HepG2 (cell line): ENCODE data around the gene TRPV2. TPM values are rescaled to one million over a fixed set of nuclear protein-coding genes. Genes with fewer than 3 reads are reported as not detected.
"Not testable (repeated sequence)": the region's sequence is repeated elsewhere in the genome, so short reads cannot be mapped to it uniquely, and the experiment has no call there.

Experiments used
- ATAC-seq: fragments of 200-7000 bp; cut with Tn5 transposase; 3 replicates; pipeline ENCODE4 v1.9.1; 2020; ENCODE audit warnings: mild to moderate bottlenecking, moderate library complexity
- BruUV-seq: library from RNA; stranded (reverse); fragments of 400-500 nt; replicated peaks from 2 replicates; lab custom pipeline; 2021; lab: Mats Ljungman, UMichigan
- CTCF ChIA-PET: fragments of 300-600 bp; formaldehyde crosslinking; extraction: SDS; loops from one replicate; lab custom pipeline; 2021; ENCODE audit warnings: low total read pairs, inconsistent platforms, low intra/inter-chr PET ratio; lab: Yijun Ruan, JAX
- POLR2A ChIA-PET: fragments of 350-600 bp; sonication (Branson Sonifier 250); formaldehyde crosslinking; loops from one replicate; lab custom pipeline; 2020; ENCODE audit warnings: antibody characterized with exemption, inconsistent platforms; lab: Yijun Ruan, JAX
- DNase-seq: peaks from one replicate; pipeline ENCODE4 v3.0.0-alpha.2; 2015; ENCODE audit warnings: low spot score
- FAIRE-seq: peaks from 3 replicates; lab custom pipeline; 2011; peaks lifted over from hg19 to GRCh38; lab: Jason Lieb, UNC
- H2AFZ ChIP-seq: one replicate; pipeline ENCODE4 v1.6.1; 2011; ENCODE audit warnings: low read length, inconsistent platforms
- H3K27ac ChIP-seq: fragments of 300-600 bp; 3 replicates; pipeline ENCODE4 v1.8.0; 2011; ENCODE audit warnings: mixed run types, mild to moderate bottlenecking, mixed read lengths, low read length, inconsistent platforms; ENCODE audit not compliant: insufficient read depth; ENCODE audit errors: extremely low read length
- H3K27me3 ChIP-seq, 2 experiments: fragments of 200-600 bp in 1 of 2; 2 replicates in 1 of 2; 3 replicates in 1 of 2; pipeline versions ENCODE4 v1.6.0 to v1.8.0; 2011; ENCODE audit warnings: low read length in 2 of 2, mild to moderate bottlenecking in 2 of 2, moderate library complexity in 2 of 2, inconsistent platforms in 1 of 2; ENCODE audit not compliant: insufficient read depth in 2 of 2, control insufficient read depth in 1 of 2
- H3K36me3 ChIP-seq, 2 experiments: fragments of 200-600 bp in 1 of 2; replicated peaks in 1 of 2; 2 replicates in 1 of 2; 3 replicates in 1 of 2; pipeline versions ENCODE4 v1.5.1 to v1.8.0; 2011; ENCODE audit warnings: low read length in 2 of 2, inconsistent platforms in 1 of 2; ENCODE audit not compliant: insufficient read depth in 2 of 2, control insufficient read depth in 1 of 2
- H3K4me1 ChIP-seq: 2 replicates; pipeline ENCODE4 v1.5.1; 2012; ENCODE audit warnings: low read length, inconsistent platforms; ENCODE audit not compliant: insufficient read depth
- H3K4me2 ChIP-seq: 2 replicates; pipeline ENCODE4 v1.6.0; 2011; ENCODE audit warnings: low read depth, low read length, inconsistent platforms
- H3K4me3 ChIP-seq, 3 experiments: fragments of 200-600 bp in 1 of 3; sonication (generic), shearing (Covaris generic) in 1 of 3; replicated peaks in 1 of 3; 2 replicates each; pipeline ENCODE4 v1.5.1; 2011 to 2016; ENCODE audit warnings: low read length in 3 of 3, inconsistent platforms in 2 of 3, low read depth in 2 of 3, mild to moderate bottlenecking in 2 of 3, control low read depth in 1 of 3, mixed read lengths in 1 of 3; ENCODE audit not compliant: insufficient read depth in 1 of 3
- H3K79me2 ChIP-seq: one replicate; pipeline ENCODE4 v1.6.1; 2011; ENCODE audit warnings: low read length, inconsistent platforms; ENCODE audit not compliant: insufficient read depth
- H3K9ac ChIP-seq: 2 replicates; pipeline ENCODE4 v1.6.0; 2011; ENCODE audit warnings: mild to moderate bottlenecking, low read depth, low read length, inconsistent platforms; ENCODE audit not compliant: insufficient read depth
- H3K9me3 ChIP-seq: 2 replicates; pipeline ENCODE4 v1.5.1; 2012; ENCODE audit warnings: mild to moderate bottlenecking, low read length
- H4K20me1 ChIP-seq: 2 replicates; pipeline ENCODE4 v1.6.0; 2011; ENCODE audit warnings: inconsistent platforms, mild to moderate bottlenecking, low read length, moderate library complexity; ENCODE audit not compliant: insufficient read depth
- ATF4 ChIP-seq, 2 experiments: fragments of 450-650 bp in 1 of 2; sonication (generic) in 1 of 2; formaldehyde crosslinking; IDR thresholded peaks; 2 replicates each; pipeline versions ENCODE4 v1.5.0 to v1.8.0; 2020 to 2022; ENCODE audit warnings: mild to moderate bottlenecking in 1 of 2, missing genetic modification reagents in 1 of 2
- HNF4G ChIP-seq, 2 experiments: sonication (generic) in 1 of 2; formaldehyde crosslinking in 1 of 2; IDR thresholded peaks; 2 replicates each; pipeline versions ENCODE4 v1.4.0 to v1.6.1; 2011 to 2020; ENCODE audit warnings: borderline replicate concordance in 2 of 2, low read depth in 2 of 2, mild to moderate bottlenecking in 2 of 2, low read length in 1 of 2, missing genetic modification reagents in 1 of 2, moderate library complexity in 1 of 2
- SRF ChIP-seq: IDR thresholded peaks from 2 replicates; pipeline ENCODE4 v1.6.1; 2011; ENCODE audit warnings: mild to moderate bottlenecking, low read depth, low read length, moderate library complexity
- TAF15 ChIP-seq: fragments of 200-400 bp; formaldehyde crosslinking; IDR thresholded peaks from one replicate; pipeline ENCODE4 v1.6.1; 2018; ENCODE audit warnings: mild to moderate bottlenecking, low read depth, low read length; ENCODE audit not compliant: poor library complexity, severe bottlenecking
- ZFP1 ChIP-seq: IDR thresholded peaks from 2 replicates; pipeline ENCODE4 v1.6.1; 2016
- ZNF143 ChIP-seq: sonication (generic); formaldehyde crosslinking; IDR thresholded peaks from 2 replicates; pipeline ENCODE4 v1.4.0; 2020; ENCODE audit warnings: missing genetic modification reagents
- ZNF160 ChIP-seq: sonication (generic); formaldehyde crosslinking; IDR thresholded peaks from 2 replicates; pipeline ENCODE4 v1.8.0; 2022; ENCODE audit warnings: mild to moderate bottlenecking, inconsistent platforms, missing genetic modification reagents
- WGBS: methylation state at CpG from one replicate; pipeline ENCODE4 v1.1.6; 2017; ENCODE audit warnings: low lambda C conversion rate; 5-methylcytosine and 5-hydroxymethylcytosine counted together
- in situ Hi-C: cut with HindIII; loops from 2 replicates; pipeline ENCODE4 v1.10.0; 2017; ENCODE audit warnings: low pct_unique_long_range_greater_than_20kb; ENCODE audit not compliant: extremely low pct_ligation_motif_present
- intact Hi-C: fragments of 100-400 bp; cut with micrococcal nuclease; formaldehyde crosslinking; loops from one replicate; pipeline ENCODE4 v1.10.0; 2022; ENCODE audit not compliant: unreplicated experiment
- polyA plus RNA-seq, 8 experiments: library from polyadenylated mRNA; depleted of rRNA in 3 of 8; stranded (reverse) in 7 of 8; unstranded in 1 of 8; fragments of >200 nt; fragmentation: Illumina TruSeq in 4 of 8; extraction: Trizol in 4 of 8; gene quantifications; 2 replicates each; pipeline versions ENCODE4 v1.2.1 to v1.2.3, GENCODE V29; 2011 to 2016; ENCODE audit warnings: low read depth in 4 of 8, missing spikeins in 1 of 8, mixed read lengths in 1 of 8; ENCODE audit not compliant: insufficient read depth in 1 of 8
- total RNA-seq, 5 experiments: library from RNA; depleted of rRNA; stranded (reverse); fragments of >200 nt; fragmentation: Illumina TruSeq; extraction: Trizol; gene quantifications; 2 replicates each; pipeline ENCODE4 v1.2.3, GENCODE V29; 2016; ENCODE audit warnings: low read depth in 1 of 5
- TF ChIP-seq, protein P1 (sequence below): sonication (generic); formaldehyde crosslinking; IDR thresholded peaks from 2 replicates; pipeline ENCODE4 v1.4.0; 2020; ENCODE audit warnings: missing genetic modification reagents, mild to moderate bottlenecking, borderline replicate concordance
- TF ChIP-seq, protein P2 (sequence below): IDR thresholded peaks from 2 replicates; pipeline ENCODE4 v1.6.1; 2016; ENCODE audit warnings: mild to moderate bottlenecking, missing biosample characterization, missing genetic modification reagents

TRPV2 gene
- total and polyA plus RNA-seq, 2 of the 13 experiments (the other 11 are each of a cell fraction or from before 2014, with no cell fraction given) = 13.6 to 21.3 TPM

DNA sequence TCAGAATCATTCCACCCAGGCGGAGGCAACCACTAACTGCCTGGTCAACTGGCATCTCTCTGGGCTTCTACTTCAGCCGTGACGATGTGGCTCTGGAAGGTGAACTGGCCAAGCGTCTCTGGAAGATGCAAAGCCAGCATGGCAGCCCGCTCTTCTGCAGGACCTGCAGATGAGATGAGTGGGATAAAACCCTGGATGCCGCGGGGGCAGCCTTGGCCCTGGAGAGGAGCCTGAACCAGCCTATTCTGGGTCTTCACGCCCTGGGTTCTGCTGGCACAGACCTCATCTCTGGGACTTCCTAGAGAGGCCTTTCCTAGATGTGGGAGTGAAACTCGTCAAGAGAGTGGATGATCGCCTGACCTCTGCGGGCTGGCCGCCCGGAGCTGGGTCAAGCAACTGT is 23.9 kb upstream of the TRPV2 start (continued):
- TF ChIP-seq ZNF160 (no peak), HNF4G (IDR thresholded peaks at IDR 0.05; ENCODE audit: borderline replicate concordance, low read depth, low read length) (no peak), HNF4G (CRISPR knock-in tag; IDR thresholded peaks at IDR 0.05; ENCODE audit: borderline replicate concordance, low read depth) (no peak), TAF15 (no peak), SRF (no peak), ZFP1 (CRISPR knock-in tag) (no peak), ATF4 (CRISPR knock-in tag; IDR thresholded peaks at IDR 0.05) (no peak), ZNF143 (CRISPR knock-in tag) (no peak)
- TF ChIP-seq, protein P1, sequence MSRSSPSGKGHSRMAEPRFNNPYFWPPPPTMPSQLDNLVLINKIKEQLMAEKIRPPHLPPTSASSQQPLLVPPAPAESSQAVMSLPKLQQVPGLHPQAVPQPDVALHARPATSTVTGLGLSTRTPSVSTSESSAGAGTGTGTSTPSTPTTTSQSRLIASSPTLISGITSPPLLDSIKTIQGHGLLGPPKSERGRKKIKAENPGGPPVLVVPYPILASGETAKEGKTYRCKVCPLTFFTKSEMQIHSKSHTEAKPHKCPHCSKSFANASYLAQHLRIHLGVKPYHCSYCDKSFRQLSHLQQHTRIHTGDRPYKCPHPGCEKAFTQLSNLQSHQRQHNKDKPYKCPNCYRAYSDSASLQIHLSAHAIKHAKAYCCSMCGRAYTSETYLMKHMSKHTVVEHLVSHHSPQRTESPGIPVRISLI (CRISPR knock-in tag) = no peak
- TF ChIP-seq, protein P2, sequence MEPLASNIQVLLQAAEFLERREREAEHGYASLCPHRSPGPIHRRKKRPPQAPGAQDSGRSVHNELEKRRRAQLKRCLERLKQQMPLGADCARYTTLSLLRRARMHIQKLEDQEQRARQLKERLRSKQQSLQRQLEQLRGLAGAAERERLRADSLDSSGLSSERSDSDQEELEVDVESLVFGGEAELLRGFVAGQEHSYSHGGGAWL (CRISPR knock-in tag) = no peak

- FAIRE-seq, ATAC-seq, H2AFZ ChIP-seq, H3K79me2 ChIP-seq, H3K27me3 ChIP-seq, H3K4me2 ChIP-seq, H4K20me1 ChIP-seq, H3K36me3 ChIP-seq, BruUV-seq, intact Hi-C loops, DNase-seq, H3K27ac ChIP-seq, in situ Hi-C loops, H3K4me3 ChIP-seq, H3K9ac ChIP-seq, CTCF ChIA-PET, H3K9me3 ChIP-seq: not testable (repeated sequence)
- 95% methylated on average over 11 of the region's 11 CpGs for WGBS
- peaks cover 24% of the 10 kb centered on the region for H3K4me1 ChIP-seq
- POLR2A ChIA-PET = interaction anchor here (0.6 to 1.4 kb wide), 2 partner anchors 12 to 40 kb away, joined by 3 to 4 read pairs; partner anchors contain the start of gene UBB
Measured at GRCh38 chr17:16392491-16392890, 22.9 kb upstream of the TRPV2 start.
